HepG2 (cell line): ENCODE results near the gene POLA2. TPM values are rescaled to one million over a fixed set of nuclear protein-coding genes. Genes with fewer than 3 reads are reported as not detected.

Source experiments
- FOXP4 ChIP-seq: sonication (generic); formaldehyde crosslinking; IDR thresholded peaks from 2 replicates; pipeline ENCODE4 v1.4.0; 2020; ENCODE audit warnings: missing genetic modification reagents
- HCFC1 ChIP-seq: fragments of 150-350 bp; IDR thresholded peaks from 2 replicates; pipeline ENCODE4 v1.6.1; 2014; ENCODE audit warnings: low read depth, low read length
- MAX ChIP-seq: IDR thresholded peaks from 2 replicates; pipeline ENCODE4 v1.6.1; 2012; ENCODE audit warnings: inconsistent platforms
- NCOA1 ChIP-seq: sonication (generic); formaldehyde crosslinking; IDR thresholded peaks from 2 replicates; pipeline ENCODE4 v1.9.0; 2021; ENCODE audit warnings: missing genetic modification reagents
- NFE2L2 ChIP-seq: fragments of 150-350 bp; IDR thresholded peaks from 2 replicates; pipeline ENCODE4 v1.6.1; 2014; ENCODE audit warnings: low read length
- PPARG ChIP-seq: conservative IDR thresholded peaks from 2 replicates; pipeline ENCODE4 v1.6.1; 2016; ENCODE audit warnings: missing biosample characterization, missing genetic modification reagents
- RFX3 ChIP-seq: IDR thresholded peaks from 2 replicates; pipeline ENCODE4 v1.6.1; 2016; ENCODE audit warnings: missing biosample characterization, missing genetic modification reagents
- SATB2 ChIP-seq: sonication (generic); formaldehyde crosslinking; IDR thresholded peaks from 2 replicates; pipeline ENCODE4 v1.5.0; 2020; ENCODE audit warnings: missing genetic modification reagents
- SMC3 ChIP-seq: IDR thresholded peaks from 2 replicates; pipeline ENCODE4 v1.6.1; 2011; ENCODE audit warnings: low read length, improper control_type of control experiment
- SOX5 ChIP-seq: IDR thresholded peaks from 2 replicates; pipeline ENCODE4 v1.6.1; 2016; ENCODE audit warnings: borderline replicate concordance
- TBX2 ChIP-seq: sonication (generic); formaldehyde crosslinking; IDR thresholded peaks from 2 replicates; pipeline ENCODE4 v1.5.0; 2020; ENCODE audit warnings: missing genetic modification reagents, mild to moderate bottlenecking, borderline replicate concordance
- UBTF ChIP-seq: sonication (generic); formaldehyde crosslinking; IDR thresholded peaks from 2 replicates; pipeline ENCODE4 v1.4.0; 2020; ENCODE audit warnings: mild to moderate bottlenecking, missing genetic modification reagents
- ZBTB1 ChIP-seq: sonication (generic); formaldehyde crosslinking; IDR thresholded peaks from 2 replicates; pipeline ENCODE4 v1.4.0; 2020; ENCODE audit warnings: missing genetic modification reagents, borderline replicate concordance
- ZNF136 ChIP-seq: sonication (generic); formaldehyde crosslinking; IDR thresholded peaks from 2 replicates; pipeline ENCODE4 v1.8.1; 2022; ENCODE audit warnings: low read depth, mild to moderate bottlenecking, moderate library complexity, missing genetic modification reagents
- ZNF317 ChIP-seq: sonication (generic); formaldehyde crosslinking; IDR thresholded peaks from 2 replicates; pipeline ENCODE4 v1.5.0; 2020; ENCODE audit warnings: mild to moderate bottlenecking, missing genetic modification reagents
- ZNF430 ChIP-seq: sonication (generic); formaldehyde crosslinking; IDR thresholded peaks from 2 replicates; pipeline ENCODE4 v1.9.0; 2021; ENCODE audit warnings: mild to moderate bottlenecking, missing genetic modification reagents
- ZNF678 ChIP-seq: sonication (generic); formaldehyde crosslinking; IDR thresholded peaks from 2 replicates; pipeline ENCODE4 v1.4.0; 2020; ENCODE audit warnings: mild to moderate bottlenecking, missing genetic modification reagents
- polyA plus RNA-seq, 8 experiments: library from polyadenylated mRNA; depleted of rRNA in 3 of 8; stranded (reverse) in 7 of 8; unstranded in 1 of 8; fragments of >200 nt; fragmentation: Illumina TruSeq in 4 of 8; extraction: Trizol in 4 of 8; gene quantifications; 2 replicates each; pipeline versions ENCODE4 v1.2.1 to v1.2.3, GENCODE V29; 2011 to 2016; ENCODE audit warnings: low read depth in 4 of 8, missing spikeins in 1 of 8, mixed read lengths in 1 of 8; ENCODE audit not compliant: insufficient read depth in 1 of 8
- total RNA-seq, 5 experiments: library from RNA; depleted of rRNA; stranded (reverse); fragments of >200 nt; fragmentation: Illumina TruSeq; extraction: Trizol; gene quantifications; 2 replicates each; pipeline ENCODE4 v1.2.3, GENCODE V29; 2016; ENCODE audit warnings: low read depth in 1 of 5
- TF ChIP-seq, protein P1 (sequence below): sonication (generic); formaldehyde crosslinking; IDR thresholded peaks from 2 replicates; pipeline ENCODE4 v1.4.0; 2020; ENCODE audit warnings: missing genetic modification reagents
- TF ChIP-seq, protein P2 (sequence below): sonication (generic); formaldehyde crosslinking; IDR thresholded peaks from 2 replicates; pipeline ENCODE4 v1.4.0; 2020; ENCODE audit warnings: missing genetic modification reagents, borderline replicate concordance
- TF ChIP-seq, protein P3 (sequence below): sonication (generic); formaldehyde crosslinking; IDR thresholded peaks from 2 replicates; pipeline ENCODE4 v1.8.1; 2023; ENCODE audit warnings: mild to moderate bottlenecking, missing genetic modification reagents, borderline replicate concordance

The POLA2 gene
- total and polyA plus RNA-seq, 2 of the 13 experiments (the other 11 are each of a cell fraction or from before 2014, with no cell fraction given) = 9.7 to 15.6 TPM

DNA sequence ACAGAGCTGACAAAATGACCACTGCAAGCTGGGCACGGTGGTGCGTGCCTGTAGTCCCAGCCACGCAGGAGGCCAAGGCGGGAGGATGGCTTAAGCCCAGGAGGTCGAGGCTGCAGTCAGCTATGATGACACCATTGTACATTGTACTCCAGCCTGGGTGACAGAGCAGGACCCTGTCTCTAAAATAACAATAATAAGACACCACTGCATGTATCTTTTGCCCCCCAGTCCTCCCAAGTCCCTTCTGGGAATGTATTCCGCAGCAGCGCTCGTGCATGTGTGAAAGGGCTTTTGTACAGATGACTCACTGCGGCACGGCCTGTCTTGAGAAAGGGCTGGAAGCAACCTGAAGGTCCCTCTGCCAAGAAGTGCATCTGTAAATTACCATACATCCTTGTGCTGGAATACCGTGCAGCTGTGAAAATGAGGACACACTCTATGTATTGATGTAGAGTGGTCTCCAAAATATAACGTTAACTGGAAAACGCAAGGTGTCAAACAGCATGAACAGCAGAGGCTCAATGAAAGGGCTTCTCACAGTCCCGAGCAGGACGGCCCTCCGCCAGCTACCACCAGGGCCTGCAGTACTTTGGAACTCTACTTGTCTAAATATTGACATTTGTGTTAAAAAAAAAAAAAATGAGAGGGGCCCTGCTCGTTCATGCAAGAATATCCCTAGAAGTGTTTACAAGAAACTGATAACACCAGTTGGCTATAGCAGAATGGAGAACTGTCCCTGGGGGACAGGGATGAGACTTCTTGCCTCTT is 43.9 kb downstream of the POLA2 start (continued):
- peak; percentile 43; the same call in 1 of the 2 replicates for TF ChIP-seq UBTF (CRISPR knock-in tag)
- TF ChIP-seq SOX5 (CRISPR knock-in tag) = peak; percentile 79
- peak; percentile 70 for TF ChIP-seq PPARG (CRISPR knock-in tag)
- TF ChIP-seq FOXP4 (CRISPR knock-in tag) = peak; percentile 90
- TF ChIP-seq MAX = peak; percentile 72; the same call in 1 of the 2 replicates
- TF ChIP-seq TBX2 (CRISPR knock-in tag) = peak; percentile 89
- TF ChIP-seq ZNF317 (CRISPR knock-in tag) = 0 out of 2 replicates have a peak, but pooled peaks have one; percentile 32
- TF ChIP-seq, protein P1, sequence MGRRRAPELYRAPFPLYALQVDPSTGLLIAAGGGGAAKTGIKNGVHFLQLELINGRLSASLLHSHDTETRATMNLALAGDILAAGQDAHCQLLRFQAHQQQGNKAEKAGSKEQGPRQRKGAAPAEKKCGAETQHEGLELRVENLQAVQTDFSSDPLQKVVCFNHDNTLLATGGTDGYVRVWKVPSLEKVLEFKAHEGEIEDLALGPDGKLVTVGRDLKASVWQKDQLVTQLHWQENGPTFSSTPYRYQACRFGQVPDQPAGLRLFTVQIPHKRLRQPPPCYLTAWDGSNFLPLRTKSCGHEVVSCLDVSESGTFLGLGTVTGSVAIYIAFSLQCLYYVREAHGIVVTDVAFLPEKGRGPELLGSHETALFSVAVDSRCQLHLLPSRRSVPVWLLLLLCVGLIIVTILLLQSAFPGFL = no peak
- peak; percentile 12; the same call in 1 of the 2 replicates for TF ChIP-seq NCOA1 (CRISPR knock-in tag)
- TF ChIP-seq, protein P2, sequence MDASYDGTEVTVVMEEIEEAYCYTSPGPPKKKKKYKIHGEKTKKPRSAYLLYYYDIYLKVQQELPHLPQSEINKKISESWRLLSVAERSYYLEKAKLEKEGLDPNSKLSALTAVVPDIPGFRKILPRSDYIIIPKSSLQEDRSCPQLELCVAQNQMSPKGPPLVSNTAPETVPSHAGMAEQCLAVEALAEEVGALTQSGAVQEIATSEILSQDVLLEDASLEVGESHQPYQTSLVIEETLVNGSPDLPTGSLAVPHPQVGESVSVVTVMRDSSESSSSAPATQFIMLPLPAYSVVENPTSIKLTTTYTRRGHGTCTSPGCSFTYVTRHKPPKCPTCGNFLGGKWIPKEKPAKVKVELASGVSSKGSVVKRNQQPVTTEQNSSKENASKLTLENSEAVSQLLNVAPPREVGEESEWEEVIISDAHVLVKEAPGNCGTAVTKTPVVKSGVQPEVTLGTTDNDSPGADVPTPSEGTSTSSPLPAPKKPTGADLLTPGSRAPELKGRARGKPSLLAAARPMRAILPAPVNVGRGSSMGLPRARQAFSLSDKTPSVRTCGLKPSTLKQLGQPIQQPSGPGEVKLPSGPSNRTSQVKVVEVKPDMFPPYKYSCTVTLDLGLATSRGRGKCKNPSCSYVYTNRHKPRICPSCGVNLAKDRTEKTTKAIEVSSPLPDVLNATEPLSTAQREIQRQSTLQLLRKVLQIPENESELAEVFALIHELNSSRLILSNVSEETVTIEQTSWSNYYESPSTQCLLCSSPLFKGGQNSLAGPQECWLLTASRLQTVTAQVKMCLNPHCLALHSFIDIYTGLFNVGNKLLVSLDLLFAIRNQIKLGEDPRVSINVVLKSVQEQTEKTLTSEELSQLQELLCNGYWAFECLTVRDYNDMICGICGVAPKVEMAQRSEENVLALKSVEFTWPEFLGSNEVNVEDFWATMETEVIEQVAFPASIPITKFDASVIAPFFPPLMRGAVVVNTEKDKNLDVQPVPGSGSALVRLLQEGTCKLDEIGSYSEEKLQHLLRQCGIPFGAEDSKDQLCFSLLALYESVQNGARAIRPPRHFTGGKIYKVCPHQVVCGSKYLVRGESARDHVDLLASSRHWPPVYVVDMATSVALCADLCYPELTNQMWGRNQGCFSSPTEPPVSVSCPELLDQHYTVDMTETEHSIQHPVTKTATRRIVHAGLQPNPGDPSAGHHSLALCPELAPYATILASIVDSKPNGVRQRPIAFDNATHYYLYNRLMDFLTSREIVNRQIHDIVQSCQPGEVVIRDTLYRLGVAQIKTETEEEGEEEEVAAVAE = no peak
- no peak for TF ChIP-seq ZNF136 (CRISPR knock-in tag)
- TF ChIP-seq ZBTB1 (CRISPR knock-in tag) = no peak
- TF ChIP-seq, protein P3, sequence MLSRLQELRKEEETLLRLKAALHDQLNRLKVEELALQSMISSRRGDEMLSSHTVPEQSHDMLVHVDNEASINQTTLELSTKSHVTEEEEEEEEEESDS (CRISPR knock-in tag) = no peak
- no peak for TF ChIP-seq SATB2 (CRISPR knock-in tag)
- peak; percentile 68; the same call in 1 of the 2 replicates for TF ChIP-seq ZNF430 (CRISPR knock-in tag)
- TF ChIP-seq HCFC1 = no peak
- TF ChIP-seq NFE2L2 = no peak
- no peak for TF ChIP-seq RFX3 (CRISPR knock-in tag)
- 0 out of 2 replicates have a peak, but pooled peaks have one; percentile 9 for TF ChIP-seq ZNF678 (CRISPR knock-in tag)
- peak; percentile 20; the same call in 1 of the 2 replicates for TF ChIP-seq SMC3
